HG03060 (cell line): ENCODE measurements around the gene CSNK1G3.

Source experiments
- ATAC-seq: cut with Tn5 transposase; IDR thresholded peaks from one replicate; pipeline ENCODE4 v1.9.1; 2021; ENCODE audit warnings: low read depth, moderate number of reproducible peaks; ENCODE audit not compliant: unreplicated experiment

Gene CSNK1G3

GRCh38 chr5:123554601-123555000 is 42.6 kb downstream of the CSNK1G3 start:
- ATAC-seq = no peak

- no peak for ATAC-seq
Measured at GRCh38 chr5:123557907-123558306, 45.9 kb downstream of the CSNK1G3 start.

- no peak for ATAC-seq
Measured at GRCh38 chr5:123558762-123559433, 46.9 kb downstream of the CSNK1G3 start.

GRCh38 chr5:123559434-123559775 is 47.4 kb downstream of the CSNK1G3 start:
- no peak for ATAC-seq

GRCh38 chr5:123561230-123561629 is 49.3 kb downstream of the CSNK1G3 start:
- no peak for ATAC-seq

GRCh38 chr5:123571927-123572326 is 60.0 kb downstream of the CSNK1G3 start:
- no peak for ATAC-seq

- no peak for ATAC-seq
Measured at GRCh38 chr5:123578390-123578789, 66.4 kb downstream of the CSNK1G3 start.

GRCh38 chr5:123579410-123579809 is 67.4 kb downstream of the CSNK1G3 start:
- ATAC-seq = no peak

- no peak for ATAC-seq
Measured at GRCh38 chr5:123582550-123583285, 70.7 kb downstream of the CSNK1G3 start.

GRCh38 chr5:123585871-123586270 is 73.9 kb downstream of the CSNK1G3 start:
- ATAC-seq = no peak

GRCh38 chr5:123594434-123594833 is 82.5 kb downstream of the CSNK1G3 start:
- ATAC-seq = no peak

GRCh38 chr5:123597018-123597417 is 85.0 kb downstream of the CSNK1G3 start:
- no peak for ATAC-seq

GRCh38 chr5:123598028-123598689 is 86.2 kb downstream of the CSNK1G3 start:
- ATAC-seq = no peak

- no peak for ATAC-seq
Measured at GRCh38 chr5:123599171-123599570, 87.2 kb downstream of the CSNK1G3 start.

- ATAC-seq = no peak
Measured at GRCh38 chr5:123601610-123602009, 89.6 kb downstream of the CSNK1G3 start.

GRCh38 chr5:123605822-123606221 is 93.8 kb downstream of the CSNK1G3 start:
- peak; percentile 48 for ATAC-seq

- ATAC-seq = no peak
Measured at GRCh38 chr5:123610209-123610608, 98.2 kb downstream of the CSNK1G3 start.

- ATAC-seq = peak; percentile 51
Measured at GRCh38 chr5:123610665-123611405, 98.9 kb downstream of the CSNK1G3 start.

- ATAC-seq = no peak
Measured at GRCh38 chr5:123611406-123611709, 99.4 kb downstream of the CSNK1G3 start.

GRCh38 chr5:123617561-123617960 is 105.6 kb downstream of the CSNK1G3 start:
- no peak for ATAC-seq

GRCh38 chr5:123626051-123626450 is 114.1 kb downstream of the CSNK1G3 start:
- no peak for ATAC-seq
